ENCODE results near the gene GRAMD1B. TPM values are rescaled to one million over a fixed set of nuclear protein-coding genes. Genes with fewer than 3 reads are reported as not detected.
A peak's percentile ranks its signal among the peaks of the same experiment; 100 is the strongest.

GRAMD1B gene
- total and polyA plus RNA-seq, 2 experiments from 2014 or later: 15.5 to 81.5 TPM

GRCh38 chr11:123544631-123545375 is 114.7 kb downstream of the GRAMD1B start:
- H3K4me3 ChIP-seq: no peak overlapping the region
- H3K36me3 ChIP-seq: no peaks in the 10 kb centered on the region
- TF ChIP-seq CTCF (IDR thresholded peaks at IDR 0.05; ENCODE audit: low read depth, low read length): no peak
- no peaks in the 10 kb centered on the region for H3K27me3 ChIP-seq
- peaks cover 6% of the 10 kb centered on the region for H3K4me1 ChIP-seq (ENCODE audit: low read depth)
- H3K9me3 ChIP-seq (ENCODE audit: low read depth): no peaks in the 10 kb centered on the region
- DNase-seq (ENCODE audit: low read depth in 1 of 2, low spot score in 1 of 2): no peak
- H3K27ac ChIP-seq: no peak overlapping the region

- H3K4me1 ChIP-seq (ENCODE audit: low read depth): peaks cover 6% of the 10 kb centered on the region
- TF ChIP-seq CTCF (IDR thresholded peaks at IDR 0.05; ENCODE audit: low read depth, low read length): no peak
Observed at GRCh38 chr11:123545726-123546270, 115.7 kb downstream of the GRAMD1B start.

GRCh38 chr11:123546515-123546914 is 116.4 kb downstream of the GRAMD1B start:
- Histone ChIP-seq H3K27ac (no peak overlapping the region), H3K27me3 (no peaks in the 10 kb centered on the region), H3K36me3 (no peaks in the 10 kb centered on the region), H3K4me3 (no peak overlapping the region), H3K9me3 (ENCODE audit: low read depth) (no peaks in the 10 kb centered on the region), H3K4me1 (ENCODE audit: low read depth) (peaks cover 6% of the 10 kb centered on the region)
- no peak for TF ChIP-seq CTCF (IDR thresholded peaks at IDR 0.05; ENCODE audit: low read depth, low read length)
- peak in 1 of 2 donors; percentile 77 for DNase-seq (ENCODE audit: low read depth in 1 of 2, low spot score in 1 of 2)

More at GRCh38 chr11:123545726-123546270, 115.7 kb downstream of the GRAMD1B start:
- Histone ChIP-seq H3K9me3 (ENCODE audit: low read depth) (no peaks in the 10 kb centered on the region), H3K36me3 (no peaks in the 10 kb centered on the region), H3K4me3 (no peak overlapping the region), H3K27me3 (no peaks in the 10 kb centered on the region), H3K27ac (no peak overlapping the region)
- DNase-seq (ENCODE audit: low read depth in 1 of 2, low spot score in 1 of 2): no peak

- no peak for TF ChIP-seq CTCF (IDR thresholded peaks at IDR 0.05; ENCODE audit: low read depth, low read length)
- DNase-seq (ENCODE audit: low read depth in 1 of 2, low spot score in 1 of 2): no peak
- Histone ChIP-seq H3K4me1 (ENCODE audit: low read depth) (peaks cover 6% of the 10 kb centered on the region), H3K9me3 (ENCODE audit: low read depth) (no peaks in the 10 kb centered on the region), H3K27me3 (no peaks in the 10 kb centered on the region), H3K4me3 (no peak overlapping the region), H3K36me3 (no peaks in the 10 kb centered on the region), H3K27ac (no peak overlapping the region)
Observed at GRCh38 chr11:123547180-123547579, 117.1 kb downstream of the GRAMD1B start.

- Histone ChIP-seq H3K4me3 (no peak overlapping the region), H3K27ac (no peak overlapping the region), H3K4me1 (ENCODE audit: low read depth) (peaks cover 6% of the 10 kb centered on the region), H3K9me3 (ENCODE audit: low read depth) (no peaks in the 10 kb centered on the region), H3K36me3 (no peaks in the 10 kb centered on the region), H3K27me3 (no peaks in the 10 kb centered on the region)
- TF ChIP-seq CTCF (IDR thresholded peaks at IDR 0.05; ENCODE audit: low read depth, low read length): no peak
- no peak for DNase-seq (ENCODE audit: low read depth in 1 of 2, low spot score in 1 of 2)
Observed at GRCh38 chr11:123548774-123549173, 118.7 kb downstream of the GRAMD1B start.

All from cardiac muscle cell (in vitro differentiated cells and primary cell).